ENCODE data around the gene PTGIS.

Gene PTGIS

GRCh38 chr20:49483696-49484123 lies 84.2 kb downstream of the PTGIS start:
- no peak for TF ChIP-seq CTCF (IDR thresholded peaks at IDR 0.05; ENCODE audit: low read depth, low read length, missing control alignments)
- DNase-seq (ENCODE audit: extremely low read depth, low read depth), result no peak
- H3K4me3 ChIP-seq (replicated peaks; ENCODE audit: low read depth, low read length), result no peak overlapping the region

GRCh38 chr20:49483018-49483695 lies 84.8 kb downstream of the PTGIS start:
- no peak for TF ChIP-seq CTCF (IDR thresholded peaks at IDR 0.05; ENCODE audit: low read depth, low read length, missing control alignments)
- no peak overlapping the region for H3K4me3 ChIP-seq (replicated peaks; ENCODE audit: low read depth, low read length)
- DNase-seq (ENCODE audit: extremely low read depth, low read depth), result no peak

GRCh38 chr20:49482621-49483017 lies 85.3 kb downstream of the PTGIS start, which contains the start of gene KCNB1:
KCNB1 (minus strand) TSS chr20:49482668; CDS start chr20:49482480, 188 bp downstream.
- no peak within 1 kb of the TSS for H3K4me3 ChIP-seq (replicated peaks; ENCODE audit: low read depth, low read length)
- DNase-seq (ENCODE audit: extremely low read depth, low read depth), result no peak
- no peak for TF ChIP-seq CTCF (IDR thresholded peaks at IDR 0.05; ENCODE audit: low read depth, low read length, missing control alignments)

- no peak overlapping the region for H3K4me3 ChIP-seq (replicated peaks; ENCODE audit: low read depth, low read length)
- DNase-seq (ENCODE audit: extremely low read depth, low read depth), result no peak
- no peak for TF ChIP-seq CTCF (IDR thresholded peaks at IDR 0.05; ENCODE audit: low read depth, low read length, missing control alignments)
Observed at GRCh38 chr20:49482173-49482572, 85.8 kb downstream of the PTGIS start.

GRCh38 chr20:49481116-49481515 lies 86.8 kb downstream of the PTGIS start:
- TF ChIP-seq CTCF (IDR thresholded peaks at IDR 0.05; ENCODE audit: low read depth, low read length, missing control alignments), result no peak

GRCh38 chr20:49480236-49480635 lies 87.7 kb downstream of the PTGIS start:
- TF ChIP-seq CTCF (IDR thresholded peaks at IDR 0.05; ENCODE audit: low read depth, low read length, missing control alignments), result no peak
- no peak for DNase-seq (ENCODE audit: extremely low read depth, low read depth)
- H3K4me3 ChIP-seq (replicated peaks; ENCODE audit: low read depth, low read length), result no peak overlapping the region

More at GRCh38 chr20:49481116-49481515, 86.8 kb downstream of the PTGIS start:
- H3K4me3 ChIP-seq (replicated peaks; ENCODE audit: low read depth, low read length), result no peak overlapping the region
- DNase-seq (ENCODE audit: extremely low read depth, low read depth), result no peak

- H3K4me3 ChIP-seq (replicated peaks; ENCODE audit: low read depth, low read length), result no peak overlapping the region
- no peak for DNase-seq (ENCODE audit: extremely low read depth, low read depth)
- no peak for TF ChIP-seq CTCF (IDR thresholded peaks at IDR 0.05; ENCODE audit: low read depth, low read length, missing control alignments)
Observed at GRCh38 chr20:49479785-49480184, 88.2 kb downstream of the PTGIS start.

Measured in HFF-Myc (cell line).